Mammary epithelial cell (primary cell): Measurements from ENCODE around the gene SIK3.

ENCODE experiments used
- CTCF ChIP-seq, 2 donors: IDR thresholded peaks in 1 of 2; conservative IDR thresholded peaks in 1 of 2; 2 replicates each; pipeline ENCODE4 v1.5.1; 2011 to 2012; ENCODE audit warnings: inconsistent platforms in 2 of 2, low read length in 2 of 2, mild to moderate bottlenecking in 2 of 2, control low read depth in 1 of 2, low read depth in 1 of 2; ENCODE audit not compliant: insufficient read depth in 1 of 2; ENCODE audit errors: extremely low read depth in 1 of 2
- EZH2 ChIP-seq: IDR thresholded peaks from 2 replicates; pipeline ENCODE4 v1.6.1; 2012; ENCODE audit warnings: low read length, inconsistent platforms, borderline replicate concordance

- TF ChIP-seq CTCF (conservative IDR thresholded peaks at IDR 0.05 in 1 of 2, IDR thresholded peaks at IDR 0.05 in 1 of 2; ENCODE audit: extremely low read depth in 1 of 2, insufficient read depth in 1 of 2, low read depth in 1 of 2, low read length in 2 of 2) (no peak), EZH2 (no peak)
Observed at GRCh38 chr11:116825854-116826750, 272.1 kb downstream of the SIK3 start.
